Right atrium auricular region (tissue), 2 donors: Measurements from ENCODE around the gene LGMN. TPM values are rescaled to one million over a fixed set of nuclear protein-coding genes. Genes with fewer than 3 reads are reported as not detected.
"Not testable (repeated sequence)": the region's sequence is repeated elsewhere in the genome, so short reads cannot be mapped to it uniquely, and the experiment has no call there.

Experiments used
- DNase-seq: peaks from one replicate; pipeline ENCODE4 v3.0.0-alpha.2; 2019; ENCODE audit warnings: low spot score
- H3K27ac ChIP-seq, 2 donors: fragments of 200-600 bp; sonication (generic); 1 replicate in 1 of 2; 2 replicates in 1 of 2; pipeline ENCODE4 v1.5.1; 2016 to 2019
- H3K27me3 ChIP-seq, 2 donors: fragments of 200-600 bp; sonication (generic); one replicate each; pipeline versions ENCODE4 v1.5.1 to v1.6.0; 2017 to 2019
- H3K36me3 ChIP-seq: fragments of 200-600 bp; sonication (generic); one replicate; pipeline ENCODE4 v1.5.1; 2016
- H3K4me1 ChIP-seq, 2 donors: fragments of 200-600 bp; sonication (generic); one replicate each; pipeline versions ENCODE4 v1.5.1 to v1.6.0; 2017 to 2019
- H3K4me3 ChIP-seq, 2 donors: fragments of 200-600 bp; sonication (generic); 1 replicate in 1 of 2; 2 replicates in 1 of 2; pipeline ENCODE4 v1.5.1; 2017 to 2019; ENCODE audit warnings: mild to moderate bottlenecking in 1 of 2, moderate library complexity in 1 of 2
- H3K9me3 ChIP-seq, 2 donors: fragments of 200-600 bp; sonication (generic); one replicate each; pipeline ENCODE4 v1.5.1; 2019
- total RNA-seq, 2 donors: library from RNA; depleted of rRNA; stranded (reverse); fragments of >200 nt; gene quantifications; one replicate each; pipeline ENCODE4 v1.1.0, GENCODE V29; 2016
- TF ChIP-seq, protein P1 (sequence below), 2 donors: fragments of 200-600 bp; sonication (generic); IDR thresholded peaks; one replicate each; pipeline ENCODE4 v1.5.1; 2019; ENCODE audit warnings: antibody characterized with exemption in 2 of 2

LGMN gene
- total RNA-seq, 2 donors from 2014 or later, result 65.6 to 109 TPM

DNA sequence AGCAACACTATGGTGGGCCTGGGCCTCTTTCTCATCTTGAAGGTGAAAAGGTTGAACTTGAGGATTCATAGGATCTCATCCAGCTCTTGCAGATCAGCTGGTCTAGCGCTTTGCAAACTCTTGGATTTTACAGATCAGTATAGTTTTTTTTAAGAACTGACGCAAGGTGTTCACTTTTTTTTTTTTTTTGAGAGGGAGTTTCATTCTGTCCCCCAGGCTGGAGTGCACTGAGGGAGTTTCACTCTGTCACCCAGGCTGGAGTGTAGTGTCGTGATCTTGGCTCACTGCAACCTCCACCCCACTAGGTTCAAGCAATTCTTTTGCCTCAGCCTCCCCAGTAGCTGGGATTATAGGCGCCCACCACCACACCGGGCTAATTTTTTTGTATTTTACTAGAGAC lies 20.4 kb upstream of the LGMN start:
- H3K4me3 ChIP-seq, result no peak overlapping the region
- H3K27ac ChIP-seq, result no peak overlapping the region
- H3K36me3 ChIP-seq, result no peaks in the 10 kb centered on the region
- H3K4me1 ChIP-seq, result no peaks in the 10 kb centered on the region
- no peaks in the 10 kb centered on the region for H3K9me3 ChIP-seq
- no peaks in the 10 kb centered on the region for H3K27me3 ChIP-seq
- no peak for DNase-seq
- TF ChIP-seq, protein P1, sequence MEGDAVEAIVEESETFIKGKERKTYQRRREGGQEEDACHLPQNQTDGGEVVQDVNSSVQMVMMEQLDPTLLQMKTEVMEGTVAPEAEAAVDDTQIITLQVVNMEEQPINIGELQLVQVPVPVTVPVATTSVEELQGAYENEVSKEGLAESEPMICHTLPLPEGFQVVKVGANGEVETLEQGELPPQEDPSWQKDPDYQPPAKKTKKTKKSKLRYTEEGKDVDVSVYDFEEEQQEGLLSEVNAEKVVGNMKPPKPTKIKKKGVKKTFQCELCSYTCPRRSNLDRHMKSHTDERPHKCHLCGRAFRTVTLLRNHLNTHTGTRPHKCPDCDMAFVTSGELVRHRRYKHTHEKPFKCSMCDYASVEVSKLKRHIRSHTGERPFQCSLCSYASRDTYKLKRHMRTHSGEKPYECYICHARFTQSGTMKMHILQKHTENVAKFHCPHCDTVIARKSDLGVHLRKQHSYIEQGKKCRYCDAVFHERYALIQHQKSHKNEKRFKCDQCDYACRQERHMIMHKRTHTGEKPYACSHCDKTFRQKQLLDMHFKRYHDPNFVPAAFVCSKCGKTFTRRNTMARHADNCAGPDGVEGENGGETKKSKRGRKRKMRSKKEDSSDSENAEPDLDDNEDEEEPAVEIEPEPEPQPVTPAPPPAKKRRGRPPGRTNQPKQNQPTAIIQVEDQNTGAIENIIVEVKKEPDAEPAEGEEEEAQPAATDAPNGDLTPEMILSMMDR (IDR thresholded peaks at IDR 0.05), result no peak

DNA sequence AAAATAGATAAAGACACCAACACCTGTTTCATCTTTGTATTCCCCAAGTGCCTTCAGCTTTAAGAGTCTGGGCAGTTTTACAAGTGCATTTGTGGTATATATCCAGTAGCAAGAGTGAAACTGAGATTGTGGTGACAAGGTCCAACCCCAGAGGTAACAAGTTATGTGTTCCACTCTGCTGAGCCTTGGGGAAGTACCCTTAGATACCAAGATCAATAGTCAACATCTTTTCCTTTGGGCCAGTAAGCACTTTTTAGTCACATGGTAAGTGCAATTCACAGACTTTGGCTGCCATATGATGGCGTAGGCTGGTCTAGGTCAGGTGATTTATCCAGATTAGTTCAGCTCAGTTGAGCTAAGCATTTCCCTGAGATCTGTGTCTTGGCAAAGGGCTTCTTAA lies 19.8 kb upstream of the LGMN start:
- not testable (repeated sequence) for H3K27ac ChIP-seq, H3K9me3 ChIP-seq, H3K4me1 ChIP-seq, H3K27me3 ChIP-seq, DNase-seq, H3K4me3 ChIP-seq, H3K36me3 ChIP-seq

- H3K4me3 ChIP-seq, H3K9me3 ChIP-seq, H3K27me3 ChIP-seq, DNase-seq, H3K27ac ChIP-seq, H3K36me3 ChIP-seq, H3K4me1 ChIP-seq: not testable (repeated sequence)
Measured at GRCh38 chr14:92763666-92764631, 15.5 kb upstream of the LGMN start.

- TF ChIP-seq, protein P1 (IDR thresholded peaks at IDR 0.05), result no peak
- Histone ChIP-seq H3K27me3 (no peaks in the 10 kb centered on the region), H3K4me3 (no peak overlapping the region), H3K9me3 (no peaks in the 10 kb centered on the region), H3K27ac (no peak overlapping the region), H3K4me1 (no peaks in the 10 kb centered on the region), H3K36me3 (no peaks in the 10 kb centered on the region)
- no peak for DNase-seq
Measured at GRCh38 chr14:92760524-92760805, 12.0 kb upstream of the LGMN start.

GRCh38 chr14:92759679-92760523 lies 11.5 kb upstream of the LGMN start:
- Histone ChIP-seq H3K36me3 (no peaks in the 10 kb centered on the region), H3K27me3 (no peaks in the 10 kb centered on the region), H3K4me3 (no peak overlapping the region), H3K4me1 (no peaks in the 10 kb centered on the region), H3K9me3 (no peaks in the 10 kb centered on the region), H3K27ac (no peak overlapping the region)
- no peak for DNase-seq
- TF ChIP-seq, protein P1 (IDR thresholded peaks at IDR 0.05), result no peak

DNA sequence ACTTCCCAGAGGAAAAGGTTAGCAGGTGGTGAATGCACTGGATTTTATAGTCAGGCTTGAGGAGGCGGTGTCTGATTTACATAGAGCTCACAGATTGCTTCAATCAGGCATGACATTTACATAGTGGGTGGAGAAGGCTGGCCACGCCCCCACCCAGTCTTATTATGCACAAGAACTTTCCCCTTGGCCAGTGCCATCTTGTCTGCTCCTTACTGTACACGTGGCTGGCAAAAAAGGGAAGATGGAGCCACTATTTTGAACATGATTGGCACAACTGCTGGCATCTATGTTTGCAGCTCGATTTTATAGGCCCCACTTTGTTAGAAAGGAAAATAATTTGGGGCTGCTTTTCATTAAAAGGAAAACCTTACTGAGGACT lies 10.9 kb upstream of the LGMN start:
- H3K4me3 ChIP-seq, result no peak overlapping the region
- H3K27ac ChIP-seq, result no peak overlapping the region
- no peaks in the 10 kb centered on the region for H3K36me3 ChIP-seq
- no peaks in the 10 kb centered on the region for H3K9me3 ChIP-seq
- TF ChIP-seq, protein P1 (IDR thresholded peaks at IDR 0.05), result no peak
- DNase-seq, result no peak
- H3K27me3 ChIP-seq, result no peaks in the 10 kb centered on the region
- H3K4me1 ChIP-seq, result no peaks in the 10 kb centered on the region
